Retina (tissue), 1 donor: Measurements from ENCODE around the gene PLAAT3.
"Not testable (repeated sequence)": the region's sequence is repeated elsewhere in the genome, so short reads cannot be mapped to it uniquely, and the experiment has no call there.

Experiments used
- DNase-seq: peaks from one replicate; pipeline ENCODE4 v3.0.0-alpha.2; 2016

The PLAAT3 gene

DNA sequence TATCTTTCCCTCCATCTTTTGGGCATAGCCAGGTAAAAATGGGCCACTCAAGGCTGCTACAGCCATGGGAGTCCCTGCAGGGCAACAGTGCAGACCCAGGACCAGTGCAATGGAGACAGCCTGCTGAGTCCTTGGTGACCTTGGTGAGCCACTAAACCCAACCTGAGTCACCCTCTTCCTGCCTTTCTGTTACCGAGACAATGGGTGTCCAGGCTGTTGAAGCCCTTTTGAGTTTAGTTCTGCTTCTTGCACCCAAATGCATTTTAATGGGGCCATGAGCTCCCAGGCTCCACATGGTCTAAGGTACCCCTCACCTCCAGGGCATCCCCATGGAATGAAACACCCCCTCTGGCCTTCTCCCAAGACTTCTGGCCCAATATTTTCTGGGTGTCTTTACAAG lies 78.5 kb downstream of the PLAAT3 start:
- no peak for DNase-seq

- DNase-seq = no peak
Observed at GRCh38 chr11:63534895-63535461, 79.3 kb downstream of the PLAAT3 start.

DNA sequence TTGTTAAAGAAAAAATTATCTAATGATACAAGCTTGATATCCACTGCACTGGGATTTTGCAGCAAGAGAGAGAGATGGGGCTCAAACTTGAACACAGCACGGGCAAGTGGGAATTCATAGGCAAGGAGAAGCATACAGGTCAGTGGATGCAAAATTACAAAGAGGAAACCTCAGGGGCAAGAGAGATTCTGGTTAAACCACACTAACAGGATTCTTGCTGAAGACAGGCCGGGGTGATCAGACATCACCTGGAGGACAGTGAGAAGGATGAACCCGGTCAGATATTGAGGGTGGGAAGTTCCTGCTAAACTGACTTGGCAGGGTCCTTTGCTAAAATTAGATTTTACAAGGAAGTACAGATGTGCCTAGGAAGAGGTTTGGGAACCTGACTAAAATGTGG lies 80.2 kb downstream of the PLAAT3 start:
- no peak for DNase-seq

DNA sequence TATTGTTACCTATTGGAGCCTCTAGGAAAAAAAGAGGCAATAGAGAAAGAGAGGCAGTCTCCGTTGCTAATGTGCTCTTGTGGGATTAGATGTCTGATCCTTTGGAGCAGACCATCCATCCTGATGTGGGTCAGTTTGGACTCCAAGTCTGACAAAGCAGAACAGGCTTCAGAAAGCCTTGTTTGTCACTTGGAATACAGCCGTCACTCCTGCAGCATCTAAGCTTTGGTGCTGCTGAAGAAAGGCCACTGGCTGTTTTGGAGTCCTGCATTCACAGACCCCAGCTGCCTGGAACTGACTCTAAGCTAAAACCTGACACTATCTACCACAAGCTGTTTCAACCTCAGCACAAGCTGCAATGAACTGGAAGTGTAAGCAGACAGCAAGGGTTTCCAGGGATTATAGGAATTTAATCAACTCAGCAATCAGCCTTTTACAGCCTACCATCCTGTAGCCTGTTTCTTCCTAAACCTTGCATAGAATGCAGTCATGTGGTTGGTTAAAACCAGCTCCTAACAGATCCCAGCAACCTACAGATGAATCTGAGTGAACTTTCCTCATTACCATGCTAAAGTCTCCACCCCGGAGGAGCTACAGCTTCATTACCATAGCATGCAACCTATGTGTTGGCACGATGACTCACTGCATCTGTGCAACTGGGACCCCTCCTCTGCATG lies 81.3 kb downstream of the PLAAT3 start:
- DNase-seq = peak; percentile 35

- DNase-seq = no peak
Observed at GRCh38 chr11:63532117-63532516, 82.1 kb downstream of the PLAAT3 start.

GRCh38 chr11:63531074-63531792 lies 83.0 kb downstream of the PLAAT3 start:
- not testable (repeated sequence) for DNase-seq

DNA sequence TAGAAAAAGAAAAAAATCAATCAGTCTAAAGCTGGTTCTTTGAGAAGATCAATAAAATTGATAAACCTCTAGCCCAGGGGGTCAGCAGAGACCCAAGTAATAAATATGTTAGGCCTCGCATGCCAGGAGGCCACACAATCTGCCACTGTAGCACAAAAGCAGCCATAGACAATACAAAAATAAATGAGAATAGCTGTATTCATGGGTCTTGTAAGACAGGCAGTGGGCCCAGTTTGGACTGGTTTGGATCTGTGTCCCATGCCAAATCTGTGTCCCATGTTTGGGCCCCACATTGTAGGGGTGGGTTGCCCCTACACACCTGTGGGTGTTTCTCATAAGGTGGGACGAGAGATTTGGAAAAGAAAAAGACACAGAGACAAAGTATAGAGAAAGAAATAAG lies 84.2 kb downstream of the PLAAT3 start:
- no peak for DNase-seq

DNA sequence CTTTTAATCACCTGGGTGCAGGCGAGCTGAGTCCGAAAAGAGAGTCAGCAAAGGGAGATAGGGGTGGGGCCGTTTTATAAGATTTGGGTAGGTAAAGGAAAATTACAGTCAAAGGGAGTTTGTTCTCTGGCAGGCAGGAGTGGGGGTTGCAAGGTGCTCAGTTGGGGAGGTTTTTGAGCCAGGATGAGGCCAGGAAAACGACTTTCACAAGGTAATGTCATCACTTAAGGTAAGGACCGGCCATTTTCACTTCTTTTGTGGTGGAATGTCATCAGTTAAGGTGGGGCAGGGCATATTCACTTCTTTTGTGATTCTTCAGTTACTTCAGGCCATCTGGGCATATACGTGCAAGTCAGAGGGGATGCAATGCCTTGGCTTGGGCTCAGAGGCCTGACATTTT lies 84.9 kb downstream of the PLAAT3 start:
- DNase-seq = not testable (repeated sequence)

DNA sequence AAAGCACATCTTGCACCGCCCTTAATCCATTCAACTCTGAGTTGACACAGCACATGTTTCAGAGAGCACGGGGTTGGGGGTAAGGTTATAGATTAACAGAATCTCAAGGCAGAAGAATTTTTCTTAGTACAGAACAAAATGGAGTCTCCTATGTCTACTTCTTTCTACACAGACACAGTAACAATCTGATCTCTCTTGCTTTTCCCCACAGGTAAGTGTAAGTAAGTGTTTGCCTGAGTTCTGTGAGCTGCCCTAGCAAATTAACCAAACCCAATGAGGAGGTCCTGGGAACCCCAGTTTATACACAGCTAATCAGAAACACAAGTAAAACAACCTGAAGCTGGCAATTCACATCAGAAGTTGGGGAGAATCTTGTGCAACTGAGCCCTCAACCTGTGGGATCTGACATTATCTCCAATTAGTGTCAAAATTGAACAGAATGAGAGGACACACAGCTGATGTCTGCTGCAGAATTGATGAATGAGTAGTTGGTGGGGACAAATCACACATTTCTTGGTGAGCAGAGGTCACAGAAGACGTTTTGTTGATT lies 85.4 kb downstream of the PLAAT3 start:
- not testable (repeated sequence) for DNase-seq

GRCh38 chr11:63528156-63528555 lies 86.1 kb downstream of the PLAAT3 start:
- DNase-seq = not testable (repeated sequence)

DNA sequence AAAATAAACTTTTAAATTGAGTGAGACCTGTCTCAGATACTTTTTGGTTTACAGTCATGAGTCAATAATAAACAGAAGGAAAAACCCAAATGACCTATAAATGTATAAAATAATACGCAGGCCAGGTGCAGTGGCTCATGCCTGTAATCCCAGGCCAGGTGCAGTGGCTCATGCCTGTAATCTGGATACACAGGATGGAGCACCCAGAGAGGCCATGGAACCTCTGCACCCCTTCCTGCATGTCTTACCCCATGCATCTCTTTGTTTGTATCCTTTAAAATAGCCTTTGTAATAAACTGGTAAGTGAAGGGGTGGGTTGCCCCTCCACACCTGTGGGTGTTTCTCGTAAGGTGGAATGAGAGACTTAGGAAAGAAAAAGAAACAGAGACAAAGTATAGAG lies 86.6 kb downstream of the PLAAT3 start:
- DNase-seq = no peak
